ENCODE measurements around the gene CSRNP3. TPM values are rescaled to one million over a fixed set of nuclear protein-coding genes. Genes with fewer than 3 reads are reported as not detected.

Gene CSRNP3
- total and polyA plus RNA-seq, 9 donors = 2.9 to 16.2 (median 6.9) TPM

DNA sequence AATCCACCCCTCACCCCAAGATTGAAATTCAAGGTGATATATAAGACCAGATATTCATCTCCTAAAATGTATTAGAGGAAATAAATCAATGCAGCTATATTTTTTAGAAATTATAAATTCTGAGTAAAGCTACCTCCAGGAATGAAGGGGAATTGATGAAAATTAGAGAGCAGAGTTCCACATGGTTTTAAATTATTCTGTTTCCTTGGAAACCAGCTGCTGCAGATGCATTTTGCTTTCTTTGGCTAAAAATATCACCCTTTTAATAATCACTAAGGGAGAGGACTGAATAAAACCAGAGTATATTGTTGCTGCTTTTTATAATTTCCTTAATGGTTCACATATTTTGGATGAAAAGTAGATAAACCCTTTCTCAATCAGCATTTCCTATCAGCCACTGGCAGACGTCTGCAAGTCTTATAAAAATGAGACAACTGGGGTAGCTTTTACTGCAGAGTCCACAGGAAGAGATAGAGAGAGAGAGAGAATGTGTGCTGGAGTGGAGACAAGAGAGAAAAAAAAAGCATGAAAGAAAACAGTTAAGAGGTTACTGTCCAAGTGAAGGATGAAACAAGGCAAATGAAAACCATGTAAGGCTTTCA is 2.0 kb downstream of the CSRNP3 start:
- Histone ChIP-seq H3K9me3 (no peaks in the 10 kb centered on the region), H3K4me1 (ENCODE audit: insufficient read depth) (peaks cover 2% of the 10 kb centered on the region), H3K36me3 (no peaks in the 10 kb centered on the region), H3K27ac (no peak overlapping the region), H3K4me3 (no peak overlapping the region), H3K27me3 (no peaks in the 10 kb centered on the region)
- intact Hi-C loops (cut with DNase I) = no loop called here
- WGBS, 3 donors = 3 to 10% (median 3%) methylated on average over 1 of the region's 1 CpG
- TF ChIP-seq, protein P1, sequence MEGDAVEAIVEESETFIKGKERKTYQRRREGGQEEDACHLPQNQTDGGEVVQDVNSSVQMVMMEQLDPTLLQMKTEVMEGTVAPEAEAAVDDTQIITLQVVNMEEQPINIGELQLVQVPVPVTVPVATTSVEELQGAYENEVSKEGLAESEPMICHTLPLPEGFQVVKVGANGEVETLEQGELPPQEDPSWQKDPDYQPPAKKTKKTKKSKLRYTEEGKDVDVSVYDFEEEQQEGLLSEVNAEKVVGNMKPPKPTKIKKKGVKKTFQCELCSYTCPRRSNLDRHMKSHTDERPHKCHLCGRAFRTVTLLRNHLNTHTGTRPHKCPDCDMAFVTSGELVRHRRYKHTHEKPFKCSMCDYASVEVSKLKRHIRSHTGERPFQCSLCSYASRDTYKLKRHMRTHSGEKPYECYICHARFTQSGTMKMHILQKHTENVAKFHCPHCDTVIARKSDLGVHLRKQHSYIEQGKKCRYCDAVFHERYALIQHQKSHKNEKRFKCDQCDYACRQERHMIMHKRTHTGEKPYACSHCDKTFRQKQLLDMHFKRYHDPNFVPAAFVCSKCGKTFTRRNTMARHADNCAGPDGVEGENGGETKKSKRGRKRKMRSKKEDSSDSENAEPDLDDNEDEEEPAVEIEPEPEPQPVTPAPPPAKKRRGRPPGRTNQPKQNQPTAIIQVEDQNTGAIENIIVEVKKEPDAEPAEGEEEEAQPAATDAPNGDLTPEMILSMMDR (IDR thresholded peaks at IDR 0.05) = no peak
- TF ChIP-seq POLR2A (IDR thresholded peaks at IDR 0.05) = no peak
- TF ChIP-seq EP300 (IDR thresholded peaks at IDR 0.05) = no peak
- DNase-seq = no peak

DNA sequence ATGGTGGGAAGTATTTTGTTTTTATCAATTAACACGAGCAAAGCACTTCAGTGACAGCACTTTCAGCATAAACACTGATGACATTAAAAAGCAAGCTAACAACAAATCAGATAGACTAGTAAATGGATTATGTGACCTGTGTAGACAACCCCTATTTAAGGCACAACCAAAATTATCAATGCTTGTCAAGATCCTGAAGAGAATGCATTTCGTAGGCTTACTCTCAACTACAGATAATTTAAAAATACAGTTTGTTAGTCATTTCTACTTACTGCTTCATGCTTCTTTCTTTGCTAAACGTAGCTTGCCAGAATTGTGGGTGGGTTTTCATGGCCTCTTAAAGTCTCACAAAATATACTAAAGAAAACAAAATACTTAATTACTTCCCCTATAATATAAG is 3.4 kb downstream of the CSRNP3 start:
- no peaks in the 10 kb centered on the region for H3K9me3 ChIP-seq
- TF ChIP-seq, protein P1 (IDR thresholded peaks at IDR 0.05) = no peak
- TF ChIP-seq POLR2A (IDR thresholded peaks at IDR 0.05) = no peak
- no peak for TF ChIP-seq EP300 (IDR thresholded peaks at IDR 0.05)
- H3K27me3 ChIP-seq = no peaks in the 10 kb centered on the region
- no peak for DNase-seq
- intact Hi-C loops (cut with DNase I) = no loop called here
- H3K27ac ChIP-seq = no peak overlapping the region
- no peak overlapping the region for H3K4me3 ChIP-seq
- 31 to 41% (median 37%) methylated on average over 3 of the region's 3 CpGs for WGBS, 3 donors
- no peaks in the 10 kb centered on the region for H3K36me3 ChIP-seq
- peaks cover 4% of the 10 kb centered on the region for H3K4me1 ChIP-seq (ENCODE audit: insufficient read depth)

DNA sequence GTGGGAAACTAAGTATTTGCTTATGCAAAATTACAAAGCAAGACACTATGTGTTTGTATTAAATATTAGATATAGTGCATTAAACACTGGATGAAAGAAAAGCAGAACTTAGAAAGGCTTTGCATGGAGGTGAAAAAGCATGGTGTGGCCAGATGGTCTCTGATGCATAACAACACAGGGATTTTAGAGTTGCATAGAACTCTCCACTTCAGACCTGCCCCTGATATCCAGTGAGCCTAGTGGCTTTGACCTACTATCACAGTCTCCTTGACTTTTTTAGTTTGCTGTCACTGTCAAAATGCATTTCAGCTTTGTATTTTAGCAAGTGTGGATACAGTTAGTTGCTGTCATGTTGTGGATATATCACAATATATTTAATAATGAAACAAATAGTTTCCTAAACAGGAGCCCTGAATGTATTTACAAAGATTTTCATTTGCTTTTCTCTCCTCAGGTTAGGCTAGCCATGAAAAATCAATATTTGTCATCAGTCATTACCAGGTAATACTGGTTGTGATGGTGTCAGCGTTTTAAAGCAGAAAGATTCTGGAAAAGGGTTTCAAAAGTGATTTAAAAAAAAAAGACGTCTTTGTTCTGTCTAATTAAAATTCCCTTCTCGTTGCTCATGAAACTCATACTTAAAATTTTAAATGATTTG is 5.2 kb downstream of the CSRNP3 start:
- H3K4me1 ChIP-seq (ENCODE audit: insufficient read depth) = peaks cover 4% of the 10 kb centered on the region
- WGBS, 3 donors = 71 to 86% (median 85%) methylated on average over 3 of the region's 3 CpGs
- no peaks in the 10 kb centered on the region for H3K27me3 ChIP-seq
- H3K9me3 ChIP-seq = no peaks in the 10 kb centered on the region
- H3K4me3 ChIP-seq = no peak overlapping the region
- no peak overlapping the region for H3K27ac ChIP-seq
- no peaks in the 10 kb centered on the region for H3K36me3 ChIP-seq
- no peak for DNase-seq
- no peak for TF ChIP-seq POLR2A (IDR thresholded peaks at IDR 0.05)
- no peak for TF ChIP-seq EP300 (IDR thresholded peaks at IDR 0.05)
- TF ChIP-seq, protein P1 (IDR thresholded peaks at IDR 0.05) = no peak
- intact Hi-C loops (cut with DNase I) = no loop called here

DNA sequence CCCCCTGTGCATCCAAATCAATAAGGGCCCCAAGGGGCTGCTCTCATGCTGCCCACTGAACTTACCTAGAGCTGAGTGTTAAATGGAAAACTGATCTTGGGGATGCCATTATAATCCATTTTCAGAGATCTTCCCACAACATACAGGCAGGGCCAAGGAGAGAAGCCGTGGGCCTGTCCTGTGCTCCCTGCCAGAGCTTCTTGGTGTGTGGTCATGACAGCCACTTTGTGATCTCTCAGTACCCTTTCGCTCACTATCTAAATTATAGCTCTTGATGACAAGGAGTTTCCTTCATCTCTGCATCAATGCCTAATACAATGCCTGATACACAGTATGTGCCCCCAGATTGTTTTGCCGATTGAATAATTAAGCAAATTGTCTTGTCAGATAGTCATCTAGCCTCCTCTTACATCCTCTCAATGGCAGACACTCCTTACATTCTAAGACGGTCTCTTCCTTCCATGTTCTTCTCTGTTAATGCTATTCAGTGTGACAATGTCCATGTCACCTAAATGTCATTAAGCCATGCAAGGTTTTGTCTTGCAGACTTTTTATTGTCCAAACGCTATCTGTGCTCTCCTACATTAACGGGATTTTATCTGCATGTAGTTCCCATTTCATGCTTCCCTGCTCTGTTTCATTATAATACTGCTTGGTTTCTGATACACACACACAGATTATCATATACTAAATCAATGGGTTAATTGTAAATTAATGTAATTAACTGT is 5.9 kb downstream of the CSRNP3 start:
- Histone ChIP-seq H3K4me1 (ENCODE audit: insufficient read depth) (peaks cover 4% of the 10 kb centered on the region), H3K9me3 (no peaks in the 10 kb centered on the region), H3K4me3 (no peak overlapping the region), H3K36me3 (no peaks in the 10 kb centered on the region), H3K27me3 (no peaks in the 10 kb centered on the region), H3K27ac (no peak overlapping the region)
- intact Hi-C loops (cut with DNase I) = no loop called here
- DNase-seq = no peak
- 91 to 93% (median 92%) methylated on average over 6 of the region's 6 CpGs for WGBS, 3 donors
- TF ChIP-seq POLR2A (IDR thresholded peaks at IDR 0.05) = no peak
- TF ChIP-seq, protein P1 (IDR thresholded peaks at IDR 0.05) = no peak
- TF ChIP-seq EP300 (IDR thresholded peaks at IDR 0.05) = no peak

Measured in ovary (tissue), 9 donors.